ENCODE data around the gene FXYD5.
"Not testable (repeated sequence)": the region's sequence is repeated elsewhere in the genome, so short reads cannot be mapped to it uniquely, and the experiment has no call there.

The FXYD5 gene

DNA sequence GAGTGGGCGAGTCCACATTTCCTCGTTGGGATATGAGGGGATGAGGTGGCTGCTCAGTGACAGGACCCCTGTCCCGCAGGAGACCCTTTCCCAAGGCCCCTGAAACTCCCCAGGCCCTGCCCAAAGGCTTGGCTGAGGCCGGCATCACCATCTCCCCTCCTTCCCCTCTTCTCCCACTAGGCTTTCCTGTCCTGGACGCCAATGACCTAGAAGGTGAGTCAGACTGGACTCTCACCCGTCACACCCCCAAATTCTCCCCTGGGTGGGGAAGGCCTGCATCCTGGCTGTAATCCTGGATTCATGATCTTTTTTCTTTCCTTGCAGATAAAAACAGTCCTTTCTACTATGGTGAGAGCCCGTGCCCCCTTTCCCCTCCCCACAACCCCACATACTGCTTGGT, 33.6 kb upstream of the FXYD5 start:
- no peak for DNase-seq

DNA sequence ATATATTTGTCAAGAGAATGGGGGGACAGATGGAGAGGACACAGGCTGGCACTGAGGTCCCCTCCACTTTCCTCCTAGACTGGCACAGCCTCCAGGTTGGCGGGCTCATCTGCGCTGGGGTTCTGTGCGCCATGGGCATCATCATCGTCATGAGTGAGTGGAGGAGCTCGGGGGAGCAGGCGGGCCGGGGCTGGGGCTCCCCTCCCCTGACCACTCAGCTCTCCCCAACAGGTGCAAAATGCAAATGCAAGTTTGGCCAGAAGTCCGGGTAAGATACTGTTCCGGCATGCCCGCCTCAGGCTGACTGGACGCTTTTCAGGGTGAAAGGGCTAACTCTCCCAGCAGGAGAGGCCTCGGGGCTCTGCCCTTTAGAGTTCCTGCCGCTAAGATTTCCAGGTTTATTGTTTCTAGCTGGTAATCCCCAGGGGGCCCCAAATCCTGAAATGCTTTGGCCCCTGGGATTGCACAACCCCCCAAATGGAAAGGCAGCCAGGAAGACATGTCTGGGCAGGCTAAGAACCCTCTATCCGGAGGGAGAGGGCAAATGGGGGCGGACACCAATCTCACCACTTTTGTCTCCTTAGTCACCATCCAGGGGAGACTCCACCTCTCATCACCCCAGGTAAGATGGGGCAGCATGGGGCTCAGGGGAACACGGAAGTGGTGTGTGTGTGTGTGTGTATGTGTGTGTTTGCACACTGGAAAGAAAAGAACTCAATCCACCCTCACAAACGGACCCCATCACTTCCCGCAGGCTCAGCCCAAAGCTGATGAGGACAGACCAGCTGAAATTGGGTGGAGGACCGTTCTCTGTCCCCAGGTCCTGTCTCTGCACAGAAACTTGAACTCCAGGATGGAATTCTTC, 31.6 kb upstream of the FXYD5 start:
- DNase-seq = no peak

GRCh38 chr19:35123573-35123972, 31.0 kb upstream of the FXYD5 start:
- DNase-seq = no peak

DNA sequence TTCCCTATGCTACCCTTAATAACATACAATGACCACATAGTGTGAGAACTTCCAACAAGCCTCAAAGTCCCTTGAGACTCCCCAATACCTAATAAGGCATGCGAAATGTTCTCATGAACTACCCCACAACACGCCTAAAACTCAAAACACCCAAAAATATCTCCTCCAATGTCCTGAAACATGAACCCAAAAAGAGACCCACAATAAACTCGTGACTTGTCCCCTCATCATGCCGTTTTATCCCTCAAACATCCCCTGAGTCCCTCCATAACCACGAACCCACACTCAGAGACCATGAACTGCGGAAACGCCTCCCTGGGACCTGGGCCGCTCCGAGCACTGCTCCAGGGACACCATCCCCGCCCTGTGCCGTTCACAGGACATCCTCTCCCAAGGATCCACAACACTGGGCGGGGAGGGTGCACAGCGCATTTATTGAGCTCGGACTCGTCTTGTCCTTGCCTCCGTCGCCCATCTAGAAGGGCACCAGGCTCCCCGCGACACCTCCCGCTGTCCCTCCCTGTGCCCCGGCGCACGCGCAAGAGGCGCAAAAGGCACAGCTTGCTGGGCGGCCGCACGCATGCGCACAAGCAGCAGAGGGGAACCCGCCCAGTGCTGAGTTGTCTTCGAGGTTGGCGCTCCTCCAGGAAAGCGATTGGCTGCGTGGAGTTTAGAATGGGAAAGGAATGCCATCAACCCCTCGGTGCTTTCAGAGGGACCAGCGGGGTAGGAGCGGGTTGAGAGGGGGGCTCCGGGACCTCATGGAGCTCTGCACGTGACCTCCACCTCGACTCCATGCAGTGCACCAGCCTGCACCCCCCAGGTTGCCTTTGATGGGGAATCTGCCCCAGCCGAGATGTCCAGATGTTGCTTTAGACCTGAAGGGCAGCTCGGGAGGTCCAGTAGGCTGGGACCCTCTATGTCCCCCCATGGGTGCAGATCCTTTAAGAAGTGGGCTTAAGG, 30.2 kb upstream of the FXYD5 start:
- peak; percentile 81 to 82 for DNase-seq

GRCh38 chr19:35125270-35125717, 29.2 kb upstream of the FXYD5 start:
- no peak for DNase-seq

DNA sequence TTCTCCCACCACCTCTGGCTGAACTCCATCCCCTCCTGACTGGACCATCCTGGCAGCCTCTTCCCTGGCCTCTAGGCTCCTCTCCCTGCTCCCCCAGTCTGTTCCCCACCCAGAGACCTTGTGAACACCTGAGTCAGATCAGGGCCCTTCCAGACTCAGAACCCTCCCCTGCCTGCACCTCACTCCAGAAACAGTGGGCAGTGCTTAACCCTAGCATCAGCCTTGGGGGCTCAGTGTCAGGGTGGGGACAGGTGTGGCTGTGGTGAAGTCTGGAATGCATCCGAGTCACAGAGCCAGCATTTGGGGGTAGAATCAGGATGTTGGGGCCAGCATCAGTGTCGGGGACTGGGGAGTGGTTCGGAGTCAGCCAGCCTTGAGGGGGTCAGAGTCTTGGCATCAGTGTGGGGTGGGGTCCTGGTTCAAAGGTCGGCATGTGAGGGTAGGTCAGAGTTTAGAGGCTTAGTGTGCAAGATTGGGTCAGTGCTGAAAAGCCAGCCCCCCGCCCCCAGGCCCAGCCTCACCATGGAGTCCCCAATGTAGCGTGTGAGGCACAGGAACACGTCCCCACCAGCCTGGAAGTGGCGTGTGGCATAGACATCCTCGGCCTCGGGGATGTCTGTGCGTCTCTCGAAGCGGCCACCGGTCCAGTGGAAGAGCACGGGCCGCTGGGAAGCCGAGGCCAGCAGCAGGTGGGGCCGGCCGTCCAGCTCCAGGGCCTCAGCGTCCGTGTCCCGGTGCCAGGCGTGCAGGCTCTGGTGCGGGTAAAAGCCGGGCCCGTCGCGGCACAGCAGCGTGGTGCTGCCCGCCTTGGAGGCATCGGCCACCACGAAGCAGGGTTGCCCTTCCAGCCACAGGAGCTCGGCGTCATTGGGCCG, 28.5 kb upstream of the FXYD5 start:
- no peak for DNase-seq

GRCh38 chr19:35126624-35126959, 27.9 kb upstream of the FXYD5 start:
- no peak for DNase-seq

DNA sequence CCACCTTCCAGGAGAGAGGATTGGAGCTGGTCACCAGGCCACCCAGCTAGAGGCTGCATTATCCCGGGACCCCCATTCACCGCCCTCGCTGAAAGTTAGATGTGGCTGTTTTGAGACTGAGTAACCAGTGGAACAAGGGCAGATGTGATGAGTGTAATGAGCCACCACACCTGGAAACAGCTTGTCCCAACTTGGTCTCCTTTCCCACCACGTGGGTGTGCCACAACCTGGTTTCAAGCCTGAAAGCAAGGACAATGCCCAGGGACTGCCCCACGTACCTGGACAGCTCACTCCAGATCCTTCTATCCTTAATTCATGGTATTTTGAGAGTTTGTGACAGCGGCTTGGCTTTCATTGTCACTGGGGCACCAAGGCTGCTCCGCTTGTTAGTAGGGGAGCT, 26.7 kb upstream of the FXYD5 start:
- no peak for DNase-seq

DNA sequence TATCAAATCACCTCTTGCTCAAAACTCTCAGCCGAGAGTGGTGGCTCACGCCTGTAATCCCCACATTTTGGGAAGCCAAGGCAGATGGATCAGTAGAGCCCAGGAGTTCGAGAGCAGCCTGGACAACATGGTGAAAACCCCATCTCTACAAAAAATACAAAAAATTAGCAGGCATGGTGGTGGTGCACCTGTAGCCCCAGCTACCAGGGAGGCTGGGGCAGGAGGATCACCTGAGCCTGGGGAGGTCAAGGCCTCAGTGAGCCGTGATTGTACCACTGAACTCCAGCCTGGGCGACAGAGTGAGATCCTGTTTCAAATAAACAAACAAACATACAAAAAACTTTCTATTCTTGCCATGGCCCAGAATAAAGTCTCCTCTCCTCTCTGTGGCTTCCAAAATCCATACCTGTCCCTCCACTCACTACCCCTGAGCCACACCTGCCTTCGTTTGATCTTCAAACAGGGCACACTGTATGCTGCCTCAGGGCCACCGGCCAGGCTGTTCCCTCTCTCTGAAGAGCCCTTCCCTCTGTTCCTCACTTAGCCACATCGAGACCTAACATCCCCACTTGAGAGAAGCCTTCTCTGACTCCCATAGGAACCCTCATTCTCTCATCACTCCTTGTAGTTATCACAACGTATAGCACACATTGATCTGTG, 26.0 kb upstream of the FXYD5 start:
- no peak for DNase-seq

DNA sequence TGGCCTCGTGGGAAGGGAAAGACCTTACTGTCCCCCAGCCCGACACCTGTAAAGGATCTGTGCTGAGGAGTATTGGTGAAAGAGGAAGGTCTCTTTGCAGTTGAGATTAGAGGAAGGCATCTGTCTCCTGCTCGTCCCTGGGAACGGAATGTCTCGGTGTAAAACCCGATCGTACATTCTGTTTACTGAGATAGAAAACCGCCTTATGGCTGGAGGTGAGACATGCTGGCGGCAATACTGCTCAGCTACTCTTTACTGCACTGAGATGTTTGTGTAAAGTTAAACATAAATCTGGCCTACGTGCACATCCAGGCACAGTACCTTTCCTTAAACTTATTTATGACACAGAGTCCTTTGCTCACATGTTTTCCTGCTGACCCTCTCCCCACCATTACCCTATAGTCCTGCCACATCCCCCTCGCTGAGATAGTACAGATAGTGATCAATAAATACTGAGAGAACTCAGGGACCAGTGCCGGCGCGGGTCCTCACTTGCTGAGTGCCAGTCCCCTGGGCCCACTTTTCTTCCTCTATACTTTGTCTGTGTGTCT, 24.7 kb upstream of the FXYD5 start:
- not testable (repeated sequence) for DNase-seq

DNA sequence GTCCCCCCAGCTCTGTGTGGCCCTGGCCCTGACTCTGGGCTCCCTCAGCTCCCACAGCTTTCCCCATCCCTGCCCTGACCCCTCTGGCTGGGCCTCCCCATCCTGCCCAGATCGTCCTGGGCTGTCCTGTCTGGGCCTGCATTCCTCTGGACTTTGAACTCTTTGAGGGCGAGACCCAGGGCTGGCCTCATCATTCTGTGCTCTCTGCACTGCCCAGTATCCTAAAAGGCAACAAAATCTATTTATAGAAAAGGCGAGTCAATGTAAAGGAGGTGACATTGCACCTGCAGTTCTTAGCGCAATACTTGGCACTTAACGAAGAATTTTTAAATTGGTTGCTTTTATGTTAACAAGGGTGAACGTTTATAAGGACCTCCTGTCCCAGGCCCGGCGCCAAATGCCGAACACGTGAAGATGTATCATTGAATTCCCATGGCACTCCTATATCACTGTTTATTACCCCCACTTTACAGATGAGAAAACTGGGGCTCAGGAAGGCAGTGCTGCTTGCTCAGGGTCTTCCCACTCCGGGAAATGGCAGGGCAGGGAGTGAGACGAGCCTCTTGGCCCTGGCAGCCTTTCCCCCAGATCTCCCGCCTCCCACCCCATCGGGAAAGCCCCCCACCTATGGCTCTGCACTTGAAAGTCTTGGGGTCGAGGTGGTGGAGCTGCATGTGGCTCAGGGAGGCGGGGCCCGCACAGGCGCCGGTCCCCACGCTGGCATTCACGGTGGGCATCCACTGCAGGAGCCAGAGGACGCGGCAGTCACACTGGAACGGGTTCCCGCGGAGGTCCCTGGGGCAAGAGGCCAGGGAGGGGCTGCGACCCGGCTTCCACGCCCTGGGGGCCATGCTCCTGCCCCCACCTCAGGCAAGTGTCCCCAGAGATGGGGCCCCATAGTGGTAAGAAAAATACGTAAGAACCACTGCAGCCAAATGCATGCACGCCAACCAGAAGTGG, 23.5 kb upstream of the FXYD5 start:
- DNase-seq = no peak

GRCh38 chr19:35132254-35132653, 22.3 kb upstream of the FXYD5 start:
- DNase-seq = no peak

DNA sequence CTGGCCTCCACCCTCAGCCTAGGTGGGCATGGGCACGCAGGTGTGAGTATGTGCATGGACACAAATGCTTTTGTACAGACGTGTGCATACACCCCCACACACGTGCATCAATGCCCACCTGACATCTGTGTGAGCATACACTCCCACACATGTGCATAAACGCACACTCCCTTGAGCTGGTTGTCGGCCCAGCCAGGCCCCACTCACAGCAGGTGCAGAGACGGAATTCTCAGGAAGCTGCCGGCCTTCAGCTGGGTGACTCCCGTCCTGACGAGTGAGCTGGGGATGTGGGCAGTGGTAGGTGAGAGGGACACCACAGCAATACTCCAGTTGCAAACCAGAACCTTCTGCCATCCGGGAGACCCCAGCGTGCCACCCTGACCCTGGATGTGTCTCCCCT, 20.7 kb upstream of the FXYD5 start:
- DNase-seq = no peak

GRCh38 chr19:35134601-35135242, 19.8 kb upstream of the FXYD5 start, which contains the start of gene LGI4:
Gene LGI4, minus strand, starts transcription at chr19:35135059. Its CDS starts 379 bp downstream, at chr19:35134680.
- DNase-seq = no peak

- DNase-seq = peak; percentile 65 to 77
Measured at GRCh38 chr19:35135389-35135909, 19.1 kb upstream of the FXYD5 start.

DNA sequence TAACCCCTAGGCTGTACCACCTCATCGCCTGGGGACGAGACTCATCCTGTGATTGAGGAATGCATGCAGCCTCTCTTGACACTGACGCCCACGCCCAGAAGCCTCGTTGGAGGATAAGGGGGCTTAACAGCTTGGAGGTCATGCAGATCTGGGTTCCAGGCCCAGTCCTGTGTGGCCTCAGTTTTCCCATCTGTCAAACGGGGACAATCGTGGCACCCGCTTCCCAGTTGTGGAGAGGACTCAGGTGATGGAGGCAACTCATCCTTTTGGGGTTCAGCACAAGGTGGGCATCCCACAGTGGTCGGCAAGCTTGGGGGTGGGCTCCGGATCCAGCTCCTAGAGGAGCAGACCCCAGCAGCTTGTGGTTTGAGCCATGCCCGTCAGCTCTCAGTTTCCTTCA, 18.3 kb upstream of the FXYD5 start:
- no peak for DNase-seq

- DNase-seq = no peak
Measured at GRCh38 chr19:35136977-35137702, 17.4 kb upstream of the FXYD5 start.

- DNase-seq = no peak
Measured at GRCh38 chr19:35138305-35138892, 16.1 kb upstream of the FXYD5 start, which contains the start of gene FXYD1. Gene FXYD1, plus strand, starts transcription at chr19:35138824. Its CDS starts 1,256 bp downstream, at chr19:35140080.
